HG02973 (cell line): ENCODE data around the gene CD244.
A peak's percentile ranks its signal among the peaks of the same experiment; 100 is the strongest.
"Not testable (repeated sequence)": the region's sequence is repeated elsewhere in the genome, so short reads cannot be mapped to it uniquely, and the experiment has no call there.

Source experiments
- ATAC-seq: cut with Tn5 transposase; IDR thresholded peaks from one replicate; pipeline ENCODE4 v1.9.1; 2021; ENCODE audit warnings: moderate library complexity; ENCODE audit not compliant: unreplicated experiment

The CD244 gene, protein sequence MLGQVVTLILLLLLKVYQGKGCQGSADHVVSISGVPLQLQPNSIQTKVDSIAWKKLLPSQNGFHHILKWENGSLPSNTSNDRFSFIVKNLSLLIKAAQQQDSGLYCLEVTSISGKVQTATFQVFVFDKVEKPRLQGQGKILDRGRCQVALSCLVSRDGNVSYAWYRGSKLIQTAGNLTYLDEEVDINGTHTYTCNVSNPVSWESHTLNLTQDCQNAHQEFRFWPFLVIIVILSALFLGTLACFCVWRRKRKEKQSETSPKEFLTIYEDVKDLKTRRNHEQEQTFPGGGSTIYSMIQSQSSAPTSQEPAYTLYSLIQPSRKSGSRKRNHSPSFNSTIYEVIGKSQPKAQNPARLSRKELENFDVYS

DNA sequence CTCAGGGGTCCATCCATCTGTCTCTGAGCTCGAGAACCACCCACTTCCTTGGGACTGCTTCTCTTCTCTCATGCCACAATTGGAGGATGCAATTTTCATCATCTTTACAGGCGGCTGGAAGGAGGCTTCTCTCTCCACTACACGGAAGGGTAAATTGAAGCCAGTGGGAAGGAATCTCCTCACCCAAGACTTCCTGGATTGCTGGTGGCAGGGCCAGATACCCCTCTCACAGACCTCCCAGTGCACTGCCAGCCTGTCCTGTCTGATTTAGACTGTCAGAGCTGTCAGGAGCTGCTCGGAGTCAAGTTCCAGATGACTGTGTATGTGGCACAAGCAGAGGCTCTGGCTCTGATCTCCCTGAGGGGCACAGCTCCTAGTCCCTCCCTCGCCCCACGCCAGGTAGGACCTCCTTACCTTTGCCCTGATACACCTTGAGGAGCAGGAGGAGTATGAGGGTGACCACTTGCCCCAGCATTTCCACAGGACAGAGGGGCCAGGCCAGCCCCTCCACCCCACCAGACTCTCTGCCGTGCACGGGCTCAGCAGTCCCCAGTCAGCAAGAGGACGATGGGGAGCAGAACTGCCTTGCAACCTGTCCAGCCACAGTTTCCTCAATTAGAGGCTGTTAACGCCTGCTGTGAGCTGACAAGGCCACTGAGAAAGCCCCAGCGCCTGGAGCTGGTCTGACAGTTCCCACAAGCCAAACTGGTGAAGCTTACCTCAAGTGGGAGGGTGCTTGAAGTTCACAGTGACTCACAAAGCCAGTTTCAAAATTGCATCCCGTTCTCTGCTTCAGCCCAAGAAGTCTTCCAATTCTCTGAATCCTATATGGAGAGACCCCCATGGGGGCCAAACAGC lies at the start of gene CD244:
Gene CD244, minus strand, starts transcription at position 685 of the 858 bp plus-strand sequence. Its CDS starts 210 bp downstream, at position 475.
- peak; percentile 66 for ATAC-seq

DNA sequence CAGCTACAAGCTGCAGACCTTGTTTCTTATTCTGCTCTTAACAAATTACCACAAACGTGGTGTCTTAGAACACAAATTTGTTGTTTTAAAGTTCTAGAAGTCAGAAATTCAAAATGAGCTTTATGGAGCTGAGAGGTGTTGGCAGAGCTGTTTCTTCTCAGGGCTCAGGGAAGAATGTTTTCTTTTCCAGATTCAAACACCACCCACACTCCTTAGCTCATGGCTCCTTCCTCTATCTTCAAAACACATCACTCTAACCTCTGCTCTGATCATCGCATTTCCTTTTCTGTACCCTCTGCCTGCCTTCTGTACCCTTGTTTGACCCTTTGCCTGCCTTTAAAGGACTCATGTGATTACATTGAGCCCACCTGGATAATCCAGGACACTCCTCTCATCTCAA lies 49.2 kb upstream of the CD244 start:
- no peak for ATAC-seq

DNA sequence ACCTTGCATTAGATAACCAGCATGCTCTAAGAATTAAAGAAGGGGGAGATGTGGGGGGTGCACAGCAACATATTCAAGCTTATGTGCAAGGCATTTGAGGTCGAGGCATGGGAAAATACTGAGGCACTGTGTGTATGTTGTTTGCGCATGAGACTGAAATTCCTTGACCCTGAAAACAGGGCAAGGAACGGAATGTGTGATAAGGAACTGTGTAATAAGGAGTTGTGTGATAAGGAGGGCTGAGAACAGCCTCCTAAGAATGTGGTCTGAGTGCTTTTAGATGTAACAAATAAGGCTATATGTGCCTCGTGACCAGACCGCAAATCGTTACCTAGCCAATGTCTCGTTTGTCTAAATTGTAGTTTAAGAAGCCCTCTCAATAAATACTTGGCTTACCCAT lies 48.8 kb upstream of the CD244 start:
- no peak for ATAC-seq

DNA sequence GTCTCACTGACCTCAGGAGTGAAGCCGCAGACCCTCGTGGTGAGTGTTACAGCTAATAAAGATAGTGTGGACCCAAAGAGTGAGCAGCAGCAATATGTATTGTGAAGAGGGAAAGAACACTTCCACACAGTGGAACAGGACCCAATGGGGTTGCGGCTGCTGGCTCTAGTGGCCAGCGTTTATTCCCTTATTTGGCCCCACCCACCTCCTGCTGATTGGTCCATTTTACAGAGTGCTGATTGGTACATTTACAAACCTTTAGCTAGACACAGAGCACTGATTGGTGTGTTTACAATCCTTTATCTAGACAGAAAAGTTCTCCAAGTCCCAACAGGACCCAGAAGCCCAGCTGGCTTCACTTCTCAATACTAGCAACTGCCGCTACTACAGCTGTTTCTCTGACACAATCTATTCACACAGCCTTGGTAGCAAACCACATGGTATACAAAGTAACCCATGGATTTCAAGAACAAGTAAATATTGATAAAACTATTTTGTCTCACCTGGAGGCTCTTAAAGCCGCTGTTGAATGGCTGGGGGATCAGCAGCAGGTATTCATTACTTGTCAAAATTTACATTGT lies 47.6 kb upstream of the CD244 start:
- no peak for ATAC-seq

DNA sequence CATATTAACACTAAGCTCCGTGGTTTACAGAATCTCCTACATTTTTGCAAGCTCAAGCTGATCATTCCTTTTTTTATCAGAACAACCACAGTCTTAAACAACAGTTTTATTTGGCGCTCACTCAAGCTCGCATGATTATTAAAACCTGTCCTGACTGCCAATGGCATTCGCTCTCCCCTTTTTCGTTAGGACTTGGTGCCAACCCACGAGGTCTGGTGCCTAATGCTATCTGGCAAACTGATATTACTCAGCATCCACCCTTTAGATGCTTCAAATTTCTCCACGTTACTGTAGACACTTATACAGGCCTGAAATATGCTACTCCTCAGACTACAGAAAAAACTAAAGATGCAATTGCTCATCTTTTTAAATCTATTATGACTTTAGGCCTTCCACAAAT lies 45.3 kb upstream of the CD244 start:
- ATAC-seq = no peak

DNA sequence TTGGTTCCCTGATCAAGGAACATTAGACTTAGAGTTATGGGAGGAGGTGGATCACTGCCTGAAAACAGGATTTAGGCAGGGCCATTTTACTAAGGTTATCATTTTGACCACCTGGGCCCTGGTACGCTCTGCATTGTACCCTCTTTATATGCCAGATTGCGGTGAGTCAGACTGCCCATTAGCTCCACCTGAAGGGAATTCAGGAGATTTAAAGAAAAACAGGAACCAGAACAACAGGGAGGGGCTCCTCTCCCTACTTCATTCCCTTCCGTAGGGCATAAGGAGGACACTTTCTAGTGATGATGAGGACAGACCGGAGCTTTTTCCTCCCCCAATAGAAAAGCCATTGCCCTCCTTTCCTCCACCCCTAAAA lies 42.9 kb upstream of the CD244 start:
- no peak for ATAC-seq

DNA sequence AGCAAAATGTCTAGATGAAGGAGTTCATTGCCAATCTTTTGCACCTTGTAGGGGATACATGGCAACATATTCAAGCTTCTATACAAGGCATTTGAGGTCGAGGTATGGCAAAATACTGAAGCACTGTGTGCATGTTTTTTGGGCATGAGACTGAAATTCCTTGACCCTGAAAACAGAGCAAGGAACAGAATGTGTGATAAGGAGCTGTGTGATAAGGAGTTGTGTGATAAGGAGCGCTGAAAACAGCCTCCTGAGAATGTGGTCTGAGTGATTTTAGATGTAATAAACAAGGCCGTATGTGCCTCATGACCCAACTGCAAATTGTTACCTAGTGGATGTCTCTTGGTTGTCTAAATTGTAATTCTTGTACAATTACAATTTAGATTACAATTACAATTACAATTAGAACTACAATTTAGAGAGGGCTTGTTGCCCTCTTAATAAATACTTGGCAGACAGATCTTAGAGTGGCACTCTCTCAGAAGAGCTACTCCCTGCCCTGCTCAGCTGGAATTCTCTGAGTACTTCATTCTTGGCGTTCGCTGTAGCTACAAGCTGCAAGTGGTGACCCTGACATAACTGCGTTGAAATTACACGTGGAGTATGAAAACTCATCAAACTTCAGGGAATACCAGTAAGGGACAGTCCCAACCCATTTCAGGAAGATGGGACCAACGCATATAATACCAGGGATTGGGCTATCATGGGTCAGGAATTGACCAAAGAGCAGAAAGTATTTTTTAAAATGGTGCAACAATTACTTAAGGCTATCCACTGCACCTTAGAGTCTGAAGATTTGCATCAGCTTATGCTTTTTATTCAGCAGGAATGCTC lies 42.3 kb upstream of the CD244 start:
- ATAC-seq = no peak

DNA sequence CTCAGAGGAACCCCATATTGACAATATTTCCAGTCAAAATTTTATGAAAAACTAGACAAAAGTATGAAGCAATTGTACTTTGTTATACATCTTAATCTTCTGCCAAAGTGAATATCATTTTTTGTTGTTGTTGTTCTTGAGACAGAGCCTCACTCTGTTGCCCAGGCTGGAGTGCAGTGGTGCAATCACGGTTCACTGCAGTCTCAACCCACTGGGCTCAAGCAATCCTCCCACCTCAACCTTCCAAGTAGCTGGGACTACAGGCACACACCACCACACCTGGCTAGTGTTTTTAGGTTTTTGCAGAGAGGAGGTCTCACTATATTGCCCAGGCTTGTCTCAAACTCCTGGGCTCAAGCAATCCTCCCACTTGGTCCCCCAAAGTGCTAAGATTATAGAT lies 39.6 kb upstream of the CD244 start:
- ATAC-seq = not testable (repeated sequence)

DNA sequence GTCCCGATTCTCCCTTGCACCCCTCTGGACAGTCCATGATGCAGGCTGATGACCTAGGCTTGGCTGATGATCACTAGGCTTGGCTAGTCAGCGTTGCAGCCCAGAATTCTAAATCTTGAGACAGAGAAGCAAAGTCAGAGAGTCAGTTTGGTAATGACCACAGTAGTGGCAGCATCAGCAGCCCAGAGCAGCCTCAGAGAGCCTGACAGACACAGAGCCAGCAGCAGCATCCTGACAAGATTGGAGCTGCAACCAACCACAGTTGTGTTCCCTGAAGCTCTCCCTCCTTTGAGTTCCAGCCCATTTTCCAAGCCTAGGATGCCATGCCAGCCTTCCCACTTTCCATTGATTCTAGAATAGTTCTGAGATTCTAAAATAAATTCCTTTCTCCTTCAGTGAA lies 39.1 kb upstream of the CD244 start:
- ATAC-seq = no peak

DNA sequence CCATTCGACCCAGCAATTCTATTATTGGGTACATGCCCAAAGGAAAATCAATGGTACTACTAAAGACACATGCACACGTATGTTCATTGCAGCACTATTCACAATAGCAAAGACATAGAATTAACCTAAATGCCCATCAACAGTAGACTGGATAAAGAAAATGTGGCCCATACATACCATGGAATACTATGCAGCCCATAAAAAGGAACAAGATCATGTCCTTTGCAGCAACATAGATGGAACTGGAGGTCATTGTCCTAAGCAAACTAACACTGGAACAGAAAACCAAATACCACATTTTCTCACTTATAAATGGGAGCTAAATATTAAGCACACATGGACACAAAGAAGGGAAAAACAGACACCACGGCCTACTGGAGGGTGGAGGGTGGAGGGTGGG lies 38.0 kb upstream of the CD244 start:
- not testable (repeated sequence) for ATAC-seq

DNA sequence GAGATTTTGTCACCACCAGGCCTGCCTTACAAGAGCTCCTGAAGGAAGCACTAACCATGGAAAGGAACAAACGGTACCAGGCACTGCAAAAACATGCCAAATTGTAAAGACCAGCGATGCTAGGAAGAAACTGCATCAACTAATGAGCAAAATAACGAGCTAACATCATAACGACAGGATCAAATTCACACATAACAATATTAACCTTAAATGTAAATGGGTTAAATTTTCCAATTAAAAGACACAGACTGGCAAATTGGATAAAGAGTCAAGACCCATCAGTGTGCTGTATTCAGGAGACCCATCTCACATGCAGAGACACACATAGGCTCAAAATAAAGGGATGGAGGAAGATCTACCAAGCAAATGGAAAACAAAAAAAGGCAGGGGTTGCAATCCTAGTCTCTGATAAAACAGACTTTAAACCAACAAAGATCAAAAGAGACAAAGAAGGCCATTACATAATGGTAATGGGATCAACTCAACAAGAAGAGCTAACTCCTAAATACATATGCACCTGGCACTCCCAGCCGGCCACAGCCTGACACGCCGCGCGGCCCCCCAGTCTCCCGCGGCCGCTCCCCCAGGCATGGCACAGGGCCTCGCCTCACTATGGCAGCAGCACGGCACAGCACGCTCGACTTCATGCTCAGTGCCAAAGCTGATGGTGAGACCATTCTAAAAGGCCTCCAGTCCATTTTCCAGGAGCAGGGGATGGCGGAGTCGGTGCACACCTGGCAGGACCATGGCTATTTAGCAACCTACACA lies 31.9 kb upstream of the CD244 start:
- ATAC-seq = not testable (repeated sequence)

DNA sequence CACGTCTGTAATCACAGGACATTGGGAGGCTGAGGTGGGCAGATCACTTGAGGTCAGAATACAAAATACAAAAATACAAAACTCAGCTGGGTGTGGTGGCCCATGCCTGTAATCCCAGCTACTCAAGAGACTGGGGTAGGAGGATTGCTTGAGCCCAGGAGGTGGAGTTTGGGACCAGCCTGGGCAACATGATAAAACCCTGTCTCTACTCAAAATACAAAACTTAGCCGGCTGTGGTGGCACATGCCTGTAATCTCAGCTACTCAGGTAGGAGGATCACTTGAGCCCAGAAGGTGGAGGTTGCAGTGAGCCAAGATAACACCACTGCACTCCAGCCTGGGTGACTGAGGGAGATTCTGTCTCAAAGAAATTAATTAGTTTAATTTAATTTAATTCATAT lies 28.8 kb upstream of the CD244 start:
- ATAC-seq = no peak

DNA sequence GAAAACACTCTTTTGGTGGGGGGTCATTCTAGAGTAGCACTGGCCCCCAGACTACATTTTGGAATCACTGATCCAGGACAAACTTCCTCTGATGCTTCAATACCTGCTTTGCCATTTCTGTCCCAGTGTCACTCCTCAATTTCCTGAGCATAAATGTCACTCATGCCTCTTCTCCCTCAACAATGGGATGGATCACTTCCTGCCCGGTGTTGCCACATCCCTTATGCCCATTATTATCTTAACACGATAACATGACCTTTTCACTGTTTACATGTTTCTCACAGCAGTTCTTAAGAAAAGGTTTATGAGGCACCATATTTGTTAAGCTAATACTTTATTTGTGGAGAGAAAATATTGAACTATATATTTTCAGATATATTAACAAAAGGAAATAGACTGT lies 26.2 kb upstream of the CD244 start:
- no peak for ATAC-seq

DNA sequence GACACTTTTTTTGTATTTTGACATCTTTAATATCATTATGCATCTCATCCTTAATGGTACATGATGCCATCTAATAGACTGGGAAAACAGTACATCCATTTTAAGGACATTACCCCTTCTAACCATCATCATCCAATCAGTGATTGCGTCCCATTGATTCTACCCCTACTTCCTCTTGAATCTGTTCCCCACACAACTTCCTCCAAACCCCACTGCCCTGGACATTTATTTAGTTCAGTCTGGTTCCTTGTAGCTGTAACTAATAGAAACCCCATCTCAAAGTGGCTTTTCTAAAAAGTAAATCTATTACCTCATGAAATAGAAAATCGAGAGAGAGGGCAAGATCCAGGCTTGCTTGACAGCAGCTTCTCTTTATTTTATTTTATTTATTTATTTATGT lies 24.4 kb upstream of the CD244 start:
- ATAC-seq = no peak

DNA sequence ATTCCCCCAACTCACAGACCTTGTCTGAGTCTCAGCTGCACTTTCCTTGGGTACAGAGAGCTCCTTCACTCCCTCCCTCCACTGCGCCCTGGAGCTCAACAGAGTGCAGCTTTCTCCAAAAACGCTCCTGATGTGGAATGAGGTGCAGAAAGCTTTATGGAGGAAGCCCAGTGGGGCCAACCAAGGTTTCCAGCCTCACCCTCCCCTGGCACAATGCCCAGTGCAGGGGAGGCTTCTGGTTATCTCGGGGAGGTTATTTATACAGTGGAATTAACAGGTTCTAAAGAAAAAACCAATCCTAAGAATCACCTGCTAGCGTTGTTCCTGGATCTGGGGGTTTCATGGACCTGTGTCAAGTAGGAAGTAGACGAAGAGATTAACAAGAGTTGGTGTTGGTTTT lies 22.4 kb upstream of the CD244 start, which contains the start of gene ITLN1:
Gene ITLN1, minus strand, starts transcription at position 139 of the 400 bp plus-strand sequence. CDS start 303 bp downstream, outside the sequence.
- no peak for ATAC-seq

DNA sequence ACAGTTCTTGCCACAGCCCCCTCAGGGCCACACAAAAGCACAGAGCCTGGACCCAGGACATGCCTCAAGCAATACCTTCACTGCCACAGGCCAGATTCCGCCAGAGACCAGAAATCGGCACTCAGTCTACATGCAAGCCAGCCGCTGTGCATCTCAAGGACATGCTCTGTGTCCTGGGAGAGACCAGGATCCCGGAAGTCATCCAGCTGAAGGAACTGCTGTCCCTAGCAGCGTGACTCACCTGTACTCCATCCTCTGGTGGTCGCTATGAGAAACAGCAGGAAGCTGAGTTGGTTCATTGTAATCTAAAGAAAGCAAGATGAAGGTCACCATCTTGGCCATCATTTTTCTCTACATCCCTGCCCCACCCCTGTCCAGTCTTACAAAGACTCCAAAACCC lies 21.9 kb upstream of the CD244 start:
- no peak for ATAC-seq

DNA sequence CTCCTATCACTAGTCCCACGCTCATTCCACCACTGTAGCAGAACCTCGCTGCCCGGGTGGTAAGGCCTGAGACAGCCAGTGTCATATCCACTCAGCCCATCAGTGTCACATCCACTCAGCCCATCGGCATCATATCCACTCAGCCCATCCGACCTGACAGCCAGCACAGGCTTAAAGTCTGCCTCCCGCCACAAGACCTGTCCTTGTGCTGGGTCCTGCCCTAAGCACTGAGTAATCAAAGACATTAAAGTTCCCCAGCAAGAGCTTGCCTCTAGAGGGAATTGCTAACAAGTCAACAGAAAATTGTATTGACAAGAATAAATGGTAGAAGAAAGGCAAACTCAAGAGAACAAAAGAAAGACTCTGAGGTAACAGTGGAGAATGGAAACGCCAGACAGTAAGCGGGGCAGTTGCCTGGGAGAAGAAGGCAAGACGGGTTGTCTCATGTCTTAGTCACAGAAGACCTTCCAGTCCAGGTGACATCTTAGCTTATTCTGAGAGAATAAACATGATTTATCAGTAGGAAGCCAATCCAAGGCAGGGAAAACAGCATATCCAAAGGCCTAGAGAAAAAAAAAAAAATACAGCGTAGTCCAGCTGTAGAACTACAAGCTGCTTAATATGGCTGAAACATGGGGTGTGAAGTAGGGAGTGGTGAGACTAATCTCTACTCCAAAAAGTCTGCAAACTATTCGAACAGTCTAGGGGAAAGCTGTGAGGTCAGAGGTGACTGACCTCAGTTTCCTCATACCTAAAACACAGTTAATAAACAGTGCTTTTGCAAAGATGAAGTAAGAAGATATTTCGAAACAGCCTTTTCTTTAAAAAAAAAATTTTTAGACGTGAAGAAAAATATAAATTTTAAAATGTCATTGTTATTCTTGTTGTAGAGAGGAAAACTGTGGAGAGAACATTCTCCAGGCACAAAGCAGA lies 21.2 kb upstream of the CD244 start:
- ATAC-seq = no peak

DNA sequence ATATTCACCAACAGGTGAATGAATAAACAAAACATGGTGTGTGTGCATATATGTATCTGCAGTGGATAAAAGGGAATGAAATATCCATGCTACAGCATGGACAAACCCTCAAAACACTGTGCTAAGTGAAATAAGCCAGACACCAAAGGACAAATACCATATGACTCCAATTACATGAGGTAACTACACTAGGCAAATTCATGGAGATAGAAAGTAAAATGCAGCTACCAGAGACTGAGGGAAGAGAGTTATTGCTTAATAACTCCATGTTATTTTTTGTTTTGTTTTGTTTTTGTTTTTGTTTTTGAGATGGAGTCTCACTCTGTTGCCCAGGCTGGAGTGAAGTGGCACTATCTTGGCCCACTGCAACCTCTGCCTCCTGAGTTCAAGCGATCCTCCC lies 19.9 kb upstream of the CD244 start:
- no peak for ATAC-seq

DNA sequence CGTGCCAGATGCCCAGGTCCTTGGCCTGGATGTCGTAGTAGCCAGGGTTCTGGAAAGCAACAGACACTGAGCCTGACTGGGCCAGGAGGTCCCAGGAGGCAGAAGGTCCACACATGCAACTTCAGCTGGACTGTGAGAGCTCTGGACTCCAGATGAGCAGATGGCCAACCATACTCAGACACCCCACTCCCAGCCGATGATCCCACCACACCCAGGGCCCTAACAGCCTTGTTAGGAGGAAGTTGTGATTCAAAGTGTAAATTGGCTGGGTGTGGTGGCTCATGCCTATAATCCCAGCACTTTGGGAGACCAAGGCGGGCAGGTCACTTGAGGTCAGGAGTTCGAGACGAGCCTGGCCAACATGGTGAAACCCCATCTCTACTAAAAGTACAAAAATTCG lies 18.6 kb upstream of the CD244 start:
- not testable (repeated sequence) for ATAC-seq
